Mucosa of descending colon (tissue), 3 donors: Measurements from ENCODE around the gene GPR17. TPM values are rescaled to one million over a fixed set of nuclear protein-coding genes. Genes with fewer than 3 reads are reported as not detected.
A peak's percentile ranks its signal among the peaks of the same experiment; 100 is the strongest.

Experiments
- ATAC-seq: fragments of 200-7000 bp; cut with Tn5 transposase; one replicate; pipeline ENCODE4 v1.9.1; 2020; ENCODE audit warnings: mild to moderate bottlenecking, moderate library complexity
- DNase-seq, 3 donors: peaks; one replicate each; pipeline ENCODE4 v3.0.0-alpha.2; 2020
- H3K36me3 ChIP-seq: fragments of 200-600 bp; one replicate; pipeline ENCODE4 v1.8.0; 2021; ENCODE audit warnings: low read depth, mild to moderate bottlenecking
- H3K4me1 ChIP-seq: fragments of 200-600 bp; one replicate; pipeline ENCODE4 v1.8.0; 2021; ENCODE audit warnings: low read depth, mild to moderate bottlenecking
- H3K4me3 ChIP-seq: fragments of 200-600 bp; one replicate; pipeline ENCODE4 v1.8.0; 2021; ENCODE audit warnings: mild to moderate bottlenecking
- H3K9me3 ChIP-seq: fragments of 200-600 bp; one replicate; pipeline ENCODE4 v1.8.0; 2021; ENCODE audit warnings: mild to moderate bottlenecking
- intact Hi-C, 2 donors: fragments of 100-400 bp; cut with DNase I in 1 of 2; cut with micrococcal nuclease in 1 of 2; formaldehyde crosslinking; loops; one replicate each; pipeline versions ENCODE4 v1.11.0 to v1.11.1; 2022; cut with DNase I, micrococcal nuclease
- total RNA-seq, 3 donors: library from RNA; stranded (reverse); fragmentation: NEBNext Ultra II Directional in 2 of 3; extraction: Animal tissue kit (Norgen Biotek cat#: 25700) in 2 of 3; gene quantifications; one replicate each; pipeline versions ENCODE4 v1.2.1 to v1.2.4, GENCODE V29; 2021 to 2023
- TF ChIP-seq, protein P1 (sequence below): fragments of 200-600 bp; IDR thresholded peaks from one replicate; pipeline ENCODE4 v1.8.0; 2022; ENCODE audit warnings: antibody characterized with exemption, mild to moderate bottlenecking
- donor health status: DM: no; HTN: no; CAD: no; lungs with moderate emphysema.
- donor health status: DM: no; HTN: no; CAD: no.
- donor health status: DM: no; HTN: yes; CAD: no.

GPR17 gene
- total RNA-seq, 3 donors from 2014 or later = 0.51 TPM; not detected in 2

DNA sequence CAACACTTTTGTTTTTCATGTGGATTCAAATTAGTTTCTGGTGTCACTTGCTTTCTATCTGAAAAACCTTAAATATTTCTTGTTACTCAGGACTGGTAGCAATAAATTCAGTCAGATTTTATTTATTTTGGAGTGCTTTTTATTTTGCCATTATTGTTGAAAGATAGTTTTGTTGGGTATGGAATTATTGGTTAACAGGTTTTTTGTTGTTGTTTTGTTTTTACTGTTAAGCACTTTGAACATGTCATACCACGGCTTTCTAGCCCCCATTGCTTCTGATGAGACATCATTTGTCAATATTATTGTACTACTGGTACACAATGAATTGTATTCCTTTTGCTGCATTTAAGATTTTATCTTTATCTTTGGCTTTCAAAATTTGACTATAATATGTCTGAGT is 42.5 kb downstream of the GPR17 start:
- Histone ChIP-seq H3K4me1 (no peaks in the 10 kb centered on the region), H3K9me3 (peaks cover 10% of the 10 kb centered on the region), H3K4me3 (no peak overlapping the region), H3K36me3 (no peaks in the 10 kb centered on the region)
- no peak for ATAC-seq
- TF ChIP-seq, protein P1, sequence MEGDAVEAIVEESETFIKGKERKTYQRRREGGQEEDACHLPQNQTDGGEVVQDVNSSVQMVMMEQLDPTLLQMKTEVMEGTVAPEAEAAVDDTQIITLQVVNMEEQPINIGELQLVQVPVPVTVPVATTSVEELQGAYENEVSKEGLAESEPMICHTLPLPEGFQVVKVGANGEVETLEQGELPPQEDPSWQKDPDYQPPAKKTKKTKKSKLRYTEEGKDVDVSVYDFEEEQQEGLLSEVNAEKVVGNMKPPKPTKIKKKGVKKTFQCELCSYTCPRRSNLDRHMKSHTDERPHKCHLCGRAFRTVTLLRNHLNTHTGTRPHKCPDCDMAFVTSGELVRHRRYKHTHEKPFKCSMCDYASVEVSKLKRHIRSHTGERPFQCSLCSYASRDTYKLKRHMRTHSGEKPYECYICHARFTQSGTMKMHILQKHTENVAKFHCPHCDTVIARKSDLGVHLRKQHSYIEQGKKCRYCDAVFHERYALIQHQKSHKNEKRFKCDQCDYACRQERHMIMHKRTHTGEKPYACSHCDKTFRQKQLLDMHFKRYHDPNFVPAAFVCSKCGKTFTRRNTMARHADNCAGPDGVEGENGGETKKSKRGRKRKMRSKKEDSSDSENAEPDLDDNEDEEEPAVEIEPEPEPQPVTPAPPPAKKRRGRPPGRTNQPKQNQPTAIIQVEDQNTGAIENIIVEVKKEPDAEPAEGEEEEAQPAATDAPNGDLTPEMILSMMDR = no peak
- intact Hi-C loops = no loop called here
- DNase-seq = no peak

DNA sequence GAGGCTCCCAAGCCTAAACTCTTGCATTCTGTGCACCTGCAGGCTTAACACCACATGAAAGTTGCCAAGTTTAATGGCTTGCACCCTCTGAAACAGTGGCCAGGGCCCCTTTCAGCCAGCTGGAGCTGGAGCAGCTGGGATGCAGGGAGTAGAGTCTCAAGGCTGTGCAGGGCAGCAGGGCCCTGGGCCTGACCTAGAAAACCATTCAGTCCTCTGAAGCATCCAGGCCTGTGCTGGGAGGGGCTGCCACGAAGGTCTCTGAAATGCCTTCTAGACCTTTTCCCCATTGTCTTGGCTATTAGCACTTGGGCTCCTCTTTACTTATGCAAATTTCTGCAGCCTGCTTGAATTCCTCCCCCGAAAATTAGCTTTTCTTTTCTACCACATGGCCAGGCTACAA is 44.7 kb downstream of the GPR17 start:
- ATAC-seq (no peak), DNase-seq (no peak)
- H3K36me3 ChIP-seq = no peaks in the 10 kb centered on the region
- H3K4me3 ChIP-seq = no peak overlapping the region
- TF ChIP-seq, protein P1 = no peak
- peaks cover 10% of the 10 kb centered on the region for H3K9me3 ChIP-seq
- no peaks in the 10 kb centered on the region for H3K4me1 ChIP-seq
- intact Hi-C loops = loop anchor here in 1 of 2 donors (10.0 kb wide), 1 partner anchor 46 kb away; the partner anchor contains the start of gene GPR17

DNA sequence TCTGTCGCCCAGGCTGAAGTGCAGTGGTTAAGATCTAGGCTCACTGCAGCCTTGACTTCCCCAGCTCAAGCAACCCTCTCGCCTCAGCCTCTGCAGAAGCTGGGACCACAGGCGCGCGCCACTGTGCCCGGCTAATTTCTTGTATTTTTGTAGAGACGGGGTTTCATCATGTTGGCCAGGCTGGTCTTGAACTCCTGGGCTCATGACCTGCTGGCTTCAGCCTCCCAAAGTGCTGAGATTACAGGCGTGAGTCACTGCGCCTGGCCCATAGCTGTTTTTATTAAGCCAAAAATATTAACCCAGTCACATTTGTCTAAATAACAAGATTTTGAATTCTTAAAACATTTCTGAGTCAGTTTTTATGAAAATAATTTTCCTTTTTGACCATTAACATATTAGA is 49.0 kb downstream of the GPR17 start:
- Histone ChIP-seq H3K36me3 (no peaks in the 10 kb centered on the region), H3K4me1 (no peaks in the 10 kb centered on the region), H3K9me3 (peaks cover 10% of the 10 kb centered on the region), H3K4me3 (no peak overlapping the region)
- no peak for ATAC-seq
- no peak for DNase-seq
- intact Hi-C loops = loop anchor here in 1 of 2 donors (10.0 kb wide), 1 partner anchor 50 kb away; the partner anchor contains the start of gene GPR17
- TF ChIP-seq, protein P1 = no peak

DNA sequence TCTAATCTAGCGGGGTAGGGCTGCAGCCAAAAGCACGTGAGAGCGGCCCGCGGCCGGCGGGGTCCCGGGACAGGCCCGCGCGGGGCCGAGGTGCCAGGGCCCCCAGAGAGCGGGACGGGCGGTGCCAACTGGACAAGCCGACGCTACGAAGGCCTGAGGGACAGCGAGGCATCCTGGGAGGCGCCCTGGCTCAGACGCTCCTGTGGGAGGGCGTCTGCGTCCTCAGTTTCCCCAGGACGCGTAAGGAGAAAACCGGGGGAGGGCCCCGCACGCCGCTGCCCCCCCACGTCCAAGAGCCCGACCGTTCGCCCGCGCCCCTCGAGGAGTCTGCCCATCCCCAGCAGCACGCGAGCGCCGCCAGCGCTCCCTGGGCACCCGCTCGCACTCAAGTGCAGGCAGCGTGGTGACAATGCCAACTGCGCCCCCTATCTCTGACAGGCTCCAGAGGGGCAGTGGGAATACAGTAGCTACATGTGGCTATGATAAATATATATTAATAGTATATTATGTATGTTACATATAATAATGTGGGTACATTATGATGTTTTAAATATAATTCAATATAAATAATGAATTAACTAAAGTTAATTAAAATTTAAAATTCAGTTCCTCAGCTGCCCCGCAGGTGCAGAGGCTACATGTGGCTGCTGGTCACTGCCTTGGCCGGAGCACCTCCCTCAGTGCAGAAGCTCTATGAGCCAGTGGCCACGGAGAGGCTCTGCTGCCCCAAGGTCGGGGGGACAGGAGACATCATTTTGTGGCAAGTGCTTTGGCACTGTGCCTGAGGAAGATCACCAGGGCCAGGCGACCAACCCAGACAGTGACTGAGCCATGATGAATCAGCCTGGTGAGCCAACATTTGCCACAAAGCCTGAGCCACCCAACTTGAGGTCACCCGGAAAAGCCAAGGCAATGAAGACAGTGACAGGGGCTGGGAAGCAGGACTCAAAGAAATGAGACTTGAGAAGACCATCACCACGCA is 49.8 kb downstream of the GPR17 start:
- peaks cover 3% of the 10 kb centered on the region for H3K9me3 ChIP-seq
- no peaks in the 10 kb centered on the region for H3K36me3 ChIP-seq
- intact Hi-C loops = loop anchor here in 1 of 2 donors (10.0 kb wide), 1 partner anchor 51 kb away; the partner anchor contains the start of gene GPR17
- DNase-seq (peak in 2 of 3 donors; percentile 70 to 74), ATAC-seq (peak; percentile 74)
- H3K4me1 ChIP-seq = peaks cover 5% of the 10 kb centered on the region
- H3K4me3 ChIP-seq = no peak overlapping the region
- TF ChIP-seq, protein P1 = no peak

DNA sequence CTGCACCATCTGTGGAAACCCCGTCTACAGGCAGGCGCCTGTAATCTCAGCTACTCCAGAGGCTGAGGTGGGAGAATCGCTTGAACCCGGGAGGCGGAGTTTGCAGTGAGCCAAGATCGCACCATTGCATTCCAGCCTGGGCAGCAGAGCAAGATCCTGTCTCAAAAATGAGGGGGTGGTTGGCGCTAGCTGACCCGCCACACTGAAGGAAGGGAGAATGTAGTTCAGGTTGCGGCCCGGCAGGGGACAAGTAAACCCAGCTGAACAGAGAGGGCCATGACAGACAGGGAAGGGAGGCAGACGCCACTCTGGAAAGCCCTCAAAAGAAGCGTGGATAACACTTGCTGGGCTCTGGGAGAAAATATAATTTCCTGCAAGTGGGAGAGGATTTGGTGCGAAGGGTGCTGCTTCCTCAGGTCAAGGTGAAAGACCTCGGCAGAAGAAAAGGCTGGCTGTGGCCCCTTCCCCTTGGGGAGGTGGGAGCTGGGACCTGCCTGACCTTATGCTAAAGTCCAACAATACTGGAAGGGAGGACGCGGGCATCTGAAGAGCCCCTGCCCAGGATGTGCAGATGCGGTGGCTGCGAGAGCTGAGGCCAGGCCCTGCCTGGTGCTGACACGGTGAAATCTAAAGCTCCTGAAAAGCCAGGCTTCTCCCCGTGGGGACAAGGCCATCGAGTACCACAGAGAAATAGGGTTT is 51.7 kb downstream of the GPR17 start:
- Histone ChIP-seq H3K9me3 (no peaks in the 10 kb centered on the region), H3K4me3 (no peak overlapping the region), H3K4me1 (peaks cover 13% of the 10 kb centered on the region), H3K36me3 (no peaks in the 10 kb centered on the region)
- TF ChIP-seq, protein P1 = no peak
- no peak for DNase-seq
- no peak for ATAC-seq
- intact Hi-C loops = loop anchor here in 1 of 2 donors (10.0 kb wide), 1 partner anchor 53 kb away; the partner anchor contains the start of gene GPR17
